H54 (cell line): Measurements from ENCODE around the gene SDK1.

Experiments
- DNase-seq: peaks from one replicate; pipeline ENCODE4 v3.0.0; 2011; ENCODE audit warnings: low spot score, mixed read lengths; ENCODE audit not compliant: insufficient read length
- FAIRE-seq: peaks from 3 replicates; lab custom pipeline; 2011; peaks lifted over from hg19 to GRCh38; lab: Jason Lieb, UNC
- POLR2A ChIP-seq: IDR thresholded peaks from 2 replicates; pipeline ENCODE4 v1.6.1; 2011; ENCODE audit warnings: low read depth, mild to moderate bottlenecking, low read length

The SDK1 gene

DNA sequence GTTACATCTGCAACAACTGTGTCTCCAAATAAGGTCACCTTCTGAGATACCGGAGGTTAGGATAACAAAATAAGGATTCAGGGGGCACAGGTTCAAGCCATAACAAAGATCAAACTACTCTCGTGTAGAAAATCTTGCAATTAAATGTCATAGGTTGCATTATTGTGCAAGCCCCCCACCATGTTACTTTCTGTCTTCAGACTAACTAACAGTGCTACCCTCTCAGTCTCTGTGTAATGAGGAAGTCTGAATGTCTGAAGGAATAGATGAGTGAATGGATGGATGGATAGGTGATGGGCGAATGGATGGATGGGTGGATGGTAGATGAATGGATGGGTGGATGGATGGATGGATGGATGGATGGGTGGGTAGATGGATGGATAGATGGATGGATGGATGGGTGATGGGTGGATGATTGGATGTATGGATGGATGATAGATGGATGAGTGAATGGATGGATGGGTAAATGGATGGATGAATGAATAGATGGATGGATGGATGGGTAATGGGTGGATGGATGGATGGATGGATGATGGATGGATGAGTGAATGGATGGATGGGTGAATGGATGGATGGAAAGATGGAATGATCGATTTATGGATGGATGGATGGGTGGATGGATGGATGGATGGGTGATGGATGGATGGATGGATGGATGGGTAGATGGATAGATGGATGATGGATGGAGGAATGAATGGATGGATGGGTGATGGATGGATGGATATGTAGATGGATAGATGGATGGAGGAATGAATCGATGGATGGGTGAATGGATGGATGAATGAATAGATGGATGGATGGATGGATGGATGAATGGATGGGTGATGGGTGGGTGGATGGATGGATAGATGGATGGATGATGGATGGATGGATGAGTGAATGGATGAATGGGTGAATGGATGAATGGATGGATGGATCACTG, 823.8 kb downstream of the SDK1 start:
- no peak for FAIRE-seq
- no peak for DNase-seq
- TF ChIP-seq POLR2A, result no peak

DNA sequence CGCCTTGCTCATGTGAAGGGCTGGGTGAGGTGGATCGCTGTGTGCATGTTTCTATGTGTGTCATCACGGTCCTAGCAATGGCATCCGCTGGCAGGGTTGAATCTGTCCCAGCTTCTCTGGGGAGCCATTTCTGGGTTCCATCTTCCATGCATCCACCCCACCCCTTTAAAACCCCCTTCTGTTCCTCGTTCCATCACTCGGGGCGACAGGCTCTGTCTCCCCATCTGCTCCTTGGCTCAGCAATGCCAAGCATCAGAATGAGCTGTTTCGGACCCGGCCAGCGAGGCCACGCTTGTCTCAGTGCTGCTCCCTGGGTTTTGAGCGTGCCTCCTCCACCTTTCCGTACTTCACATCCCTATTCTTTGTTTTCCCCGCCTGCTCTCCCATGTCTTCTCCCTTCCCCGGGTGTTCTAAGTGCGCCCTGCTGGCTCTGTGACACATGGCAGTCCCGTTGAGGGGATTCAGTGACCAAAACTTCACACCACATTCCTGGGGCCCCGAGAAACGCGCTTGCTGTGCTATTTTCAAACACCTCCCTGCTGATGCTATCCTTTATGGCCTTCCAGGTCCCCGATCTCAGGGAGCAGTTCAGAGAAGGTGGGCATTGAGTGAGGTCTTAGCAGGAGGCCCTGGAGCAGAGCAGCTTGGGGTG, 827.0 kb downstream of the SDK1 start:
- DNase-seq, result no peak
- no peak for FAIRE-seq
- no peak for TF ChIP-seq POLR2A

DNA sequence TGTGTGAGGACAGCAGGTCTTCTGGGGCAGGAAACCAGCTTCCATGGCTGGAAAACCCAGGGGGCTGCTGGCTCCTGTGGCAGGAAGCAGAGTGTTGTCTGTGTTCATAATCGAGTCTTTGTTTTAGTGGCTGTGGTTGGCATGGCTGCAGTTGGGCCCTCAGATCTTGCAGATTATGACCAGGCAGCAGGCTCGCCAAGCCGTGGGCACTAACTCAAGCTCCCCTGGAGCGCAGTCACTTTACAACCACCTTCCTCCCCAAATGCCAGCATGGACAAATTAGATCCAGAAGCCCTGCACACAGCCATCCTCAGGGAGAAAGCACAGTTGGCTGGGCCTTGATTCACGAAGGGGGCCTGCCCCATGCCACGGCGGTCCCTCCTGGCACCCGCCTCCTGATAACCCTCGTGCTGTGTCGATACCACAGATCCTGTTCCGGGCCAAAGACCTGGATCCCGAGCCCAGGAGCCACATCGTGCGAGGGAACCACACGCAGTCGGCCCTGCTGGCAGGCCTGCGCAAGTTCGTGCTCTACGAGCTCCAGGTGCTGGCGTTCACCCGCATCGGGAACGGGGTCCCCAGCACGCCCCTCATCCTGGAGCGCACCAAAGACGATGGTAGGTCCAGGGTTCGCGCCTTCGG, 828.5 kb downstream of the SDK1 start:
- no peak for TF ChIP-seq POLR2A
- DNase-seq (no peak), FAIRE-seq (no peak)

DNA sequence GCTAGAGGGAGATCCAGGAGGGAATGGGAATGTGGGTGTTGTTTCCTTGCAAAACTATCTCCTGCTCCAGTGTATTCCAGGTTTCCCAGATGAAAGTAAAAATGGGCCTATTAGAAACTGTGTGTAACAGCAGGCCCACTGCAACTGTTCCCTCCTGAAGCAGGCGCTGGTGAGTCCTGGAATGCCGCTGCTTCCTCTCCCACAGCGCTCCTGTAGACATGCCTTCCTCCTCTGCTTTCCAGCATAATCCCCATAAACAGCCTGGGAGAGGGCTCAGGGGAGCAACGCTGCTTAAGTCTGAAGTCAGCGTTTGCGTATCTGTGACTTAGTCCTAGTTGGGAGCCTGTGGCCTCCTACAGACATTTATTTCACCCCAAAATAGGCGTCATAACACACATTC, 830.0 kb downstream of the SDK1 start:
- no peak for TF ChIP-seq POLR2A
- no peak for FAIRE-seq
- DNase-seq, result no peak

DNA sequence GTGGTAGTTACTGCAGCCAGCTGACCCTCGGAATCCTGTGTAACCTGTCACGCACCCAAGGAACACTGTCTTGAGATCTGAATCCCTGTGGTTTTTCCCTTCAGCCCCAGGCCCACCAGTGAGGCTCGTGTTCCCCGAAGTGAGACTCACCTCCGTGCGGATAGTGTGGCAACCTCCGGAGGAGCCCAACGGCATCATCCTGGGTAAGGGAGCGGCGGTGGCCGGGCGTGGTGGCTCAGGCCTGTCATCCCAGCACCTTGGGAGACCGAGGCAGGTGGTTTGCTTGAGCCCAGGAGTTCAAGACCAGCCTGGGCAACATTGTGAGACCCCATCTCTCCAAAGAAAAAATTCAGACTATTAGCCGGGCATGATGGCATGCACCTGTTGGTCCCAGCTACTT, 831.2 kb downstream of the SDK1 start:
- FAIRE-seq (no peak), DNase-seq (no peak)
- no peak for TF ChIP-seq POLR2A

DNA sequence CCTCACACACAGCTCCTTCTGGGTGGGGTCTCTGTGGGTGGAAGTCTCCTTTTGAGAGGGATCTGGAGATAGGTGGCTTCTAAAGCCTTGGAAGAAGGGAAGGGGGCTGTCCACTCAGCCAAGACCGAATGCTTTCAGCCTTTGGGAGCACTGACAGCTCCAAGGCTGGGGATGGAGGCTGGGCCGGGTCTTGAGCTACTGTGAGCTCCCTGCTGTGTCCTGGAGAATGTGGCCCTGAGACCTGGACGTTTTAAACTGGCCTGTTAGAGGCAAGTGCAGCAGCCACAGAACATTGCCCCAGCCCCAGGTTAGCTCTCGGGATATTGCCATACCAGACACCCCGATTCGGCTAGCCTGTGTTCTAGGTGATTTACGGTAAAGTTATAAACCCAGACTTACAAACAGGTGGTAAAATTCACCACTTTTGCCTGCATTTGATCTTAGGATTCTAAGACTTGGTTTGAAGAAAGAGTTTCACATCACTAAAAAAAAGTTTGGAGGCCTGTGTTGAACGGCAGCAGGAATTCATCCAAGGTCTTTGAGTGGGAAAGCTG, 832.5 kb downstream of the SDK1 start:
- FAIRE-seq (no peak), DNase-seq (no peak)
- TF ChIP-seq POLR2A, result no peak

DNA sequence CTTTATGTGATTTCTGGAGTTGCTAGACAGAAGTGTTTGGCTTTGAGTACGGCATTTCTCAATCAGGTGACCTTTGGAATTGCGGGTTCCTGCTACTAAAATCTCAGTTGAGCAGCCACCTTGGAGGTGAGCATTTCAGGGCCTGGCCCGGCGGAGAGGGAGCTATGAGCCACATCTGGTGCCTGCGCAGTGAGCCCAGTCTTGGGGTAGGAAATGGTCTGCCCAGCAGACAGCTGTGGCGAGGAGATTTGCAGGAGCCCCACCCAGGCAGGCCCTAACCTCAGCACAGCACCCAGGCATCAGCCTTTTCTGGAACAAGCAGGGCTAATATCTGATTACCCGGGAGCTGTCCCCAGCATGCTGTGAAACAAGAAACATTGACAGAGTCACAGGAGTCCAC, 833.2 kb downstream of the SDK1 start:
- FAIRE-seq (no peak), DNase-seq (no peak)
- TF ChIP-seq POLR2A, result no peak

DNA sequence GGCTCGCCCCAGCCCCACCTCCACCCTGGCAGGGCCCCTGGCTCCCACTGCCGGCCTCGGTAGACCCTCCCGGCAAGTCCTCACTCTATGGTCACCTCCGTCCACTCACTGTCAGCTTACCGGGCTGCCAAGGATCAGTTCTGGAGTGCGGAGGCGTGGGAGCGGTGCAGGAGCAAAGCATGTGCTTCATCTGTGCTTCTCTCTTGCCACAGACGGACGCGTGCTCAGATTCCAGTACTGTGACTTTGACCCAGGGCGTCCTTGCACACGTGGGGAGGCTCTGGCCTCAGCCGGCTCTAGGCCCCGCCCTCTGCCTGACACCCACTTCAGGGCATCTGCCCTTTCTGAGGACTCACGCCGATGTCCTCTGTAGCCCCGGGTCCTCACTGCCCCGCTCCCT, 833.6 kb downstream of the SDK1 start:
- TF ChIP-seq POLR2A, result no peak
- FAIRE-seq (no peak), DNase-seq (no peak)

DNA sequence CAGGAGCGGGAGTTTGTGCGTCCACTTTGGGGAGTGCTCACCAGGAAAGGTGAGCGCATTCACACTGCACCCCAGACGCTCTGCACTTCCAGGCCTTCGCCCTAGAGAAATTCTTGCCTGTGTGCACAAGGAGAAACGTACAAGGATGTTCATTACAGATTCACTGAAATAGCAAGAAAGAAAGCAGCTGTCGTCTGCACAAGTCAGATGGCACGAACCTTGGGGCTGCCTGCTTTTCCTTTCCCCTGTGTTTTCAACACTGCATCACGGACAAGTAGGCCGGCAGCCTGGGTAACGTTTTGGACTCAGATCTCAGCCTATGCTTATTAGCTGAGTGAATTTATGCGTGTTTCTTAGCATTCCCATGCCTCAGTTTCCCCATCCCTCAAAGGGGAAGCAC, 834.2 kb downstream of the SDK1 start:
- TF ChIP-seq POLR2A, result no peak
- DNase-seq (no peak), FAIRE-seq (no peak)

DNA sequence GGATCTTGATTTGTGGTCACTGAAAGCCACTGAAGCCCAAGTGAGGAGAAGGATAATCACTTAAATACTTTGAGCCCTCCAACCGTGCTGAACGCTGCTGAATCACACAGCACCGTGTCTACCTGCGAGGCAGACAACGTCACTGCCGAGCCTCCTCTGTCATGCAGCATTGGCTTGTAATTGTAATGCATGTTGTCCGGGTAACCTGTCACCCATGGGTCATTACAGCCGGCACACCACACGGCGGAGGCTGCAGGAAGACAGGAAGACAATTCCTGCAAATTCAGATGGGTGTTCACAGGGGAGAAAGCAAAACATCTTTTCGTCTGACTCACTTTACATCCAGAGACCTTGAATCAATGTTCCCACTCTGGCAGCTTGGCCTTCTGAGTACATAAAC, 835.0 kb downstream of the SDK1 start:
- DNase-seq, result no peak
- FAIRE-seq, result no peak
- TF ChIP-seq POLR2A, result no peak

DNA sequence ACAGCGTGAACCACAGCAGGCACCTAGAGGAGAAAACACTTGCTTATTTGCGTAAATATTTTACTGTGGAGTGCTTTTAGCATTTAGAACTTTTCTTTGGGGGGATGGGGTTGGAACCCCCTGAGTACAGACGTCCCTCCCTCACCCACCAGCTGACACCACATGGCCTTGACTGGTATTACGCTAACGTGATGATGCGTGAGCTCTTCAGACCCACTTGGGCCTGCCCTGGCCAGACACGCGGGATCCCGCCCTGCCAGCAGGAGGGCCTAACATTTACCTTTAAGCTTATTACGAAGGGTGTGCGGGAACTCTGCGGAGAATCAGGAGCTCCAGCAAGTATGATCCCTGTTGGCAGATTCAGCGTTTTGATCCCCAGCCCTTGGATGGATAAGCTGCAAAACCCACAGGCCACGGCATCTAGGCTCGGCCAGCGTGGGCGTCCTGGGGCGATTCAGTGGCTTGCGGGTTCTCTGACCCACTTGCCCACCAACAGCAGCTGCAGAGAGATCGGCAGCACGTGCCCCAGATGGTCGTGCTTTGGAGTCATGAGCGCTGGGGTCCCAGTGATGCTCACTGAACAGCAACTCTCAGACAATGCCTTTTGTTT, 835.6 kb downstream of the SDK1 start:
- FAIRE-seq (no peak), DNase-seq (no peak)
- TF ChIP-seq POLR2A, result no peak

DNA sequence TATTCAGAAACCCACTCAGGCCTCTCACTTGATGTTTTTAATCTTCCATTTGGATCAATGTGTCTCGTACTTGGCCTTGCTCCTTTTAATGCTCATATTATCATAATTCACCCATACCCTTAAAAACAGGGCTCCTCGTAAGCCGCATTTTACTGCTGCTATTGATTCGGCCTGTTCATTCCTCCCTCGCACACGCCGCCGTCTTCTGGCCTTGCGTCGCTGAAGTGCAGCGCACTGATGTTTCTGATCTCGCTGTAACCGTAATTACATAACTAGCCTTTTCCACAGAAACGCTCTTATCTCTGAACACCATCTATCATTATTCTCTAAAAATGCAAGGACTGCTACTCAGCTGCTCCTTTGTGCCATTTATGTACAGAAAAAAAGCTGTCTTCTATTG, 836.5 kb downstream of the SDK1 start:
- FAIRE-seq (no peak), DNase-seq (no peak)
- TF ChIP-seq POLR2A, result no peak

DNA sequence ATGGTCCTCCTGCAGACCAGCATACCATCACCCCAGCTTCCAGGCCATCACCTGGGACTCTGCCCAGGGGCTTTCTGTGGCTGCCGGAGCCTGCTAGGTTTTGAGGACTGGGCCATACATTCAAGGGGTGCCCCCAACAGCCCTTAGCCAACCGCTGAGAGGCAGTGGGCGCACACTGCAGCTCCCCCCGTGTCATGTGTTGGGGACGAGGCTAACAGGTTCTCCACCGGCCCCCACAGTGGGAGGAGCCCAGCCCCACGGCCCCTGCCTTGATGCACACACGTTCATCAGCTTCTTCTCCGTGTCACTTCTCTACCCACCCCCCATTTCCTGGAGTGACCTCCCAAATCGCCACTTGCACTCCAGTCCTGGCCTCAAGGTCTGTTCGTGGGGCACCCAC, 837.8 kb downstream of the SDK1 start:
- no peak for DNase-seq
- no peak for FAIRE-seq
- no peak for TF ChIP-seq POLR2A
